HepG2 (cell line): ENCODE results near the gene B4GALT5. TPM values are rescaled to one million over a fixed set of nuclear protein-coding genes. Genes with fewer than 3 reads are reported as not detected.

Source experiments
- ARNTL ChIP-seq: sonication (generic); formaldehyde crosslinking; IDR thresholded peaks from 2 replicates; pipeline ENCODE4 v1.4.0; 2020; ENCODE audit warnings: mild to moderate bottlenecking, missing genetic modification reagents
- BHLHE40 ChIP-seq: IDR thresholded peaks from 2 replicates; pipeline ENCODE4 v1.6.1; 2011; ENCODE audit warnings: low read length, improper control_type of control experiment
- FOXP1 ChIP-seq, 2 experiments: fragments of 450-650 bp in 1 of 2; IDR thresholded peaks; 2 replicates each; pipeline ENCODE4 v1.6.1; 2017 to 2018; ENCODE audit warnings: antibody characterized with exemption in 1 of 2
- HDAC2 ChIP-seq: sonication (generic); formaldehyde crosslinking; IDR thresholded peaks from 2 replicates; pipeline ENCODE4 v1.4.0; 2020; ENCODE audit warnings: missing genetic modification reagents
- MATR3 ChIP-seq: sonication (generic); formaldehyde crosslinking; IDR thresholded peaks from 2 replicates; pipeline ENCODE4 v1.4.0; 2020; ENCODE audit warnings: missing genetic modification reagents
- MIXL1 ChIP-seq: IDR thresholded peaks from 2 replicates; pipeline ENCODE4 v1.6.1; 2016
- RBM22 ChIP-seq: fragments of 200-400 bp; formaldehyde crosslinking; optimal IDR thresholded peaks from 2 replicates; pipeline ENCODE3; 2017; ENCODE audit warnings: mild to moderate bottlenecking, low read length, moderate library complexity
- RXRB ChIP-seq: IDR thresholded peaks from 2 replicates; pipeline ENCODE4 v1.6.1; 2016; ENCODE audit warnings: borderline replicate concordance, missing genetic modification reagents, missing compliant biosample characterization
- SRY ChIP-seq: sonication (generic); formaldehyde crosslinking; IDR thresholded peaks from 2 replicates; pipeline ENCODE4 v1.8.0; 2022; ENCODE audit warnings: mild to moderate bottlenecking, missing genetic modification reagents
- ZNF253 ChIP-seq: sonication (generic); formaldehyde crosslinking; IDR thresholded peaks from 2 replicates; pipeline ENCODE4 v1.8.0; 2022; ENCODE audit warnings: mild to moderate bottlenecking, missing genetic modification reagents, borderline replicate concordance
- ZNF354B ChIP-seq: sonication (generic); formaldehyde crosslinking; IDR thresholded peaks from 2 replicates; pipeline ENCODE4 v1.8.0; 2022; ENCODE audit warnings: mild to moderate bottlenecking, missing genetic modification reagents
- ZNF510 ChIP-seq: sonication (generic); formaldehyde crosslinking; IDR thresholded peaks from 2 replicates; pipeline ENCODE4 v1.4.0; 2020; ENCODE audit warnings: low read depth, mild to moderate bottlenecking, missing genetic modification reagents
- ZNF556 ChIP-seq: sonication (generic); formaldehyde crosslinking; IDR thresholded peaks from 2 replicates; pipeline ENCODE4 v1.4.0; 2020; ENCODE audit warnings: mild to moderate bottlenecking, missing genetic modification reagents, borderline replicate concordance
- ZNF564 ChIP-seq: sonication (generic); formaldehyde crosslinking; IDR thresholded peaks from 2 replicates; pipeline ENCODE4 v1.8.1; 2023; ENCODE audit warnings: mild to moderate bottlenecking, missing genetic modification reagents
- ZNF570 ChIP-seq: sonication (generic); formaldehyde crosslinking; IDR thresholded peaks from 2 replicates; pipeline ENCODE4 v1.4.0; 2020; ENCODE audit warnings: mild to moderate bottlenecking, missing genetic modification reagents, borderline replicate concordance
- ZNF724P ChIP-seq: sonication (generic); formaldehyde crosslinking; IDR thresholded peaks from 2 replicates; pipeline ENCODE4 v1.8.0; 2022; ENCODE audit warnings: missing genetic modification reagents, borderline replicate concordance
- ZNF781 ChIP-seq: sonication (generic); formaldehyde crosslinking; IDR thresholded peaks from 2 replicates; pipeline ENCODE4 v1.5.1; 2020; ENCODE audit warnings: borderline replicate concordance, mild to moderate bottlenecking, missing genetic modification reagents; ENCODE audit errors: not compliant biosample characterization
- ZNF83 ChIP-seq: sonication (generic); formaldehyde crosslinking; IDR thresholded peaks from 2 replicates; pipeline ENCODE4 v1.4.0; 2020; ENCODE audit warnings: missing genetic modification reagents, mild to moderate bottlenecking, borderline replicate concordance
- polyA plus RNA-seq, 8 experiments: library from polyadenylated mRNA; depleted of rRNA in 3 of 8; stranded (reverse) in 7 of 8; unstranded in 1 of 8; fragments of >200 nt; fragmentation: Illumina TruSeq in 4 of 8; extraction: Trizol in 4 of 8; gene quantifications; 2 replicates each; pipeline versions ENCODE4 v1.2.1 to v1.2.3, GENCODE V29; 2011 to 2016; ENCODE audit warnings: low read depth in 4 of 8, missing spikeins in 1 of 8, mixed read lengths in 1 of 8; ENCODE audit not compliant: insufficient read depth in 1 of 8
- total RNA-seq, 5 experiments: library from RNA; depleted of rRNA; stranded (reverse); fragments of >200 nt; fragmentation: Illumina TruSeq; extraction: Trizol; gene quantifications; 2 replicates each; pipeline ENCODE4 v1.2.3, GENCODE V29; 2016; ENCODE audit warnings: low read depth in 1 of 5
- TF ChIP-seq, protein P1 (sequence below): sonication (generic); formaldehyde crosslinking; IDR thresholded peaks from 2 replicates; pipeline ENCODE4 v1.4.0; 2020; ENCODE audit warnings: mild to moderate bottlenecking, missing genetic modification reagents
- TF ChIP-seq, protein P2 (sequence below): sonication (generic); formaldehyde crosslinking; conservative IDR thresholded peaks from 2 replicates; pipeline ENCODE4 v1.4.0; 2020; ENCODE audit warnings: missing genetic modification reagents
- TF ChIP-seq, protein P3 (sequence below): sonication (generic); formaldehyde crosslinking; IDR thresholded peaks from 2 replicates; pipeline ENCODE4 v1.4.0; 2020; ENCODE audit warnings: missing genetic modification reagents
- TF ChIP-seq, protein P4 (sequence below): sonication (generic); formaldehyde crosslinking; IDR thresholded peaks from 2 replicates; pipeline ENCODE4 v1.5.0; 2020; ENCODE audit warnings: missing genetic modification reagents

B4GALT5 gene
- total and polyA plus RNA-seq, 2 of the 13 experiments (the other 11 are each of a cell fraction or from before 2014, with no cell fraction given): 27.3 to 30.9 TPM

DNA sequence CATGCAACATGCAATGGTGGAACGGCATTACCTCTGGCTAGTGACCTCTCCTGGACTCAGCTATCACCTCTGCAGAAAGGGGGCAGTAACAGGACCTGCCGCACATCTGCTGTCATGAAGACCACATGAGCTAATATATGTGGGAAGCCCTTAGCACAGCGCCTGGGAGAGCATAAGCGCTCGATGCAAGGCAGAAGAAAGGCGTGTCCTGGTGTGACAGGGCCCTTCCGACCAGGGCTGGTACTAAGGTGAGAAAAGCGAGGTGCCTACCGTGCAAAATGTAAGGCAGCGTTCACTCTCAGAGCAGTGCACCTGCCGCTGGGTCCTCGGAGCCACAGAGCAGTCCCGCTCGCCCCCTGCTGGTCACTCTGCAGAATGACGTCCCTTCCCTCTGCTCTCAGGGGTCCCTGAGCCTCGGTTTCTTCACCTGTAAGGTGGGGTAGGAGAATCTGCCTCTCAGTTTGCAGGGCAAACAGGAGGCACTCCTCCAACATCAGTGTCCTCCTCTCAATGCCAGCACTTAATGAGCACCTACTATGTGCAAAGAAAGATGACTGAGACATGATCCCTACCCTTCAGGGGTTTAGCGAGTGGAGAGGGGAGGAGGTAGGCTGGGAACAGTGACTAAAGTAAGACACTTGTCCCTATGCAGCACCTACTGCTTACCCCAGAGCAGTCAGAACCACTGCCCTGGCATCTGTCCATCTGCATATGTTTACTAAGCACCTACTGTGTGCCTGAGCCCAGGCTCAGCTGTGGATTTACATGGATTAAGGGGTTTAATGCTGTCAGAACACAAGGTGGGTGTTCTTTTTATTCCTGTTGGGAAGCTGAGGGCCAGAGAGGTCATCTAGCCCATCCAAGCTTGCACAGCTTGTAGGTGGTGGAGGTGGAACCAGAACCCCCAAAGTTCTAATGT lies 104.7 kb downstream of the B4GALT5 start (continued):
- TF ChIP-seq, protein P1, sequence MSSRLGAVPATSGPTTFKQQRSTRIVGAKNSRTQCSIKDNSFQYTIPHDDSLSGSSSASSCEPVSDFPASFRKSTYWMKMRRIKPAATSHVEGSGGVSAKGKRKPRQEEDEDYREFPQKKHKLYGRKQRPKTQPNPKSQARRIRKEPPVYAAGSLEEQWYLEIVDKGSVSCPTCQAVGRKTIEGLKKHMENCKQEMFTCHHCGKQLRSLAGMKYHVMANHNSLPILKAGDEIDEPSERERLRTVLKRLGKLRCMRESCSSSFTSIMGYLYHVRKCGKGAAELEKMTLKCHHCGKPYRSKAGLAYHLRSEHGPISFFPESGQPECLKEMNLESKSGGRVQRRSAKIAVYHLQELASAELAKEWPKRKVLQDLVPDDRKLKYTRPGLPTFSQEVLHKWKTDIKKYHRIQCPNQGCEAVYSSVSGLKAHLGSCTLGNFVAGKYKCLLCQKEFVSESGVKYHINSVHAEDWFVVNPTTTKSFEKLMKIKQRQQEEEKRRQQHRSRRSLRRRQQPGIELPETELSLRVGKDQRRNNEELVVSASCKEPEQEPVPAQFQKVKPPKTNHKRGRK: 0 out of 2 replicates have a peak, but pooled peaks have one; percentile 30
- no peak for TF ChIP-seq ZNF510
- no peak for TF ChIP-seq ZNF354B (CRISPR knock-in tag)
- TF ChIP-seq MATR3 (CRISPR knock-in tag): no peak
- no peak; the same call in 1 of the 2 replicates for TF ChIP-seq ZNF253
- no peak for TF ChIP-seq ARNTL
- peak; percentile 49; the same call in 1 of the 2 replicates for TF ChIP-seq HDAC2 (CRISPR knock-in tag)
- TF ChIP-seq RXRB: peak; percentile 46
- TF ChIP-seq ZNF570: no peak
- TF ChIP-seq ZNF564: no peak
- TF ChIP-seq, protein P2, sequence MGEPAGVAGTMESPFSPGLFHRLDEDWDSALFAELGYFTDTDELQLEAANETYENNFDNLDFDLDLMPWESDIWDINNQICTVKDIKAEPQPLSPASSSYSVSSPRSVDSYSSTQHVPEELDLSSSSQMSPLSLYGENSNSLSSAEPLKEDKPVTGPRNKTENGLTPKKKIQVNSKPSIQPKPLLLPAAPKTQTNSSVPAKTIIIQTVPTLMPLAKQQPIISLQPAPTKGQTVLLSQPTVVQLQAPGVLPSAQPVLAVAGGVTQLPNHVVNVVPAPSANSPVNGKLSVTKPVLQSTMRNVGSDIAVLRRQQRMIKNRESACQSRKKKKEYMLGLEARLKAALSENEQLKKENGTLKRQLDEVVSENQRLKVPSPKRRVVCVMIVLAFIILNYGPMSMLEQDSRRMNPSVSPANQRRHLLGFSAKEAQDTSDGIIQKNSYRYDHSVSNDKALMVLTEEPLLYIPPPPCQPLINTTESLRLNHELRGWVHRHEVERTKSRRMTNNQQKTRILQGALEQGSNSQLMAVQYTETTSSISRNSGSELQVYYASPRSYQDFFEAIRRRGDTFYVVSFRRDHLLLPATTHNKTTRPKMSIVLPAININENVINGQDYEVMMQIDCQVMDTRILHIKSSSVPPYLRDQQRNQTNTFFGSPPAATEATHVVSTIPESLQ (CRISPR knock-in tag): 0 out of 2 replicates have a peak, but pooled peaks have one; percentile 60
- TF ChIP-seq ZNF556 (CRISPR knock-in tag): peak; percentile 97
- TF ChIP-seq ZNF724P (CRISPR knock-in tag): 0 out of 2 replicates have a peak, but pooled peaks have one; percentile 62
- no peak for TF ChIP-seq RBM22
- no peak for TF ChIP-seq FOXP1 (IDR thresholded peaks at IDR 0.05)
- no peak for TF ChIP-seq FOXP1 (CRISPR knock-in tag; IDR thresholded peaks at IDR 0.05)
- peak; percentile 53; the same call in 1 of the 2 replicates for TF ChIP-seq BHLHE40
- TF ChIP-seq ZNF781 (CRISPR knock-in tag): peak; percentile 88
- TF ChIP-seq, protein P3, sequence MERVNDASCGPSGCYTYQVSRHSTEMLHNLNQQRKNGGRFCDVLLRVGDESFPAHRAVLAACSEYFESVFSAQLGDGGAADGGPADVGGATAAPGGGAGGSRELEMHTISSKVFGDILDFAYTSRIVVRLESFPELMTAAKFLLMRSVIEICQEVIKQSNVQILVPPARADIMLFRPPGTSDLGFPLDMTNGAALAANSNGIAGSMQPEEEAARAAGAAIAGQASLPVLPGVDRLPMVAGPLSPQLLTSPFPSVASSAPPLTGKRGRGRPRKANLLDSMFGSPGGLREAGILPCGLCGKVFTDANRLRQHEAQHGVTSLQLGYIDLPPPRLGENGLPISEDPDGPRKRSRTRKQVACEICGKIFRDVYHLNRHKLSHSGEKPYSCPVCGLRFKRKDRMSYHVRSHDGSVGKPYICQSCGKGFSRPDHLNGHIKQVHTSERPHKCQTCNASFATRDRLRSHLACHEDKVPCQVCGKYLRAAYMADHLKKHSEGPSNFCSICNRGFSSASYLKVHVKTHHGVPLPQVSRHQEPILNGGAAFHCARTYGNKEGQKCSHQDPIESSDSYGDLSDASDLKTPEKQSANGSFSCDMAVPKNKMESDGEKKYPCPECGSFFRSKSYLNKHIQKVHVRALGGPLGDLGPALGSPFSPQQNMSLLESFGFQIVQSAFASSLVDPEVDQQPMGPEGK (CRISPR knock-in tag): no peak; the same call in 1 of the 2 replicates
- TF ChIP-seq, protein P4, sequence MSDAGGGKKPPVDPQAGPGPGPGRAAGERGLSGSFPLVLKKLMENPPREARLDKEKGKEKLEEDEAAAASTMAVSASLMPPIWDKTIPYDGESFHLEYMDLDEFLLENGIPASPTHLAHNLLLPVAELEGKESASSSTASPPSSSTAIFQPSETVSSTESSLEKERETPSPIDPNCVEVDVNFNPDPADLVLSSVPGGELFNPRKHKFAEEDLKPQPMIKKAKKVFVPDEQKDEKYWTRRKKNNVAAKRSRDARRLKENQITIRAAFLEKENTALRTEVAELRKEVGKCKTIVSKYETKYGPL (CRISPR knock-in tag): no peak
- peak; percentile 68; the same call in 1 of the 2 replicates for TF ChIP-seq MIXL1
- no peak; the same call in 1 of the 2 replicates for TF ChIP-seq ZNF83 (CRISPR knock-in tag)
- peak; percentile 77; the same call in 1 of the 2 replicates for TF ChIP-seq SRY (CRISPR knock-in tag)
